OCI-LY1 (cell line): ENCODE results near the gene PDCD6IP.

Experiments used
- EZH2 ChIP-seq: fragments of 200-600 bp; sonication (generic), shearing (Covaris generic); IDR thresholded peaks from 2 replicates; pipeline ENCODE4 v1.8.0; 2017; ENCODE audit warnings: borderline replicate concordance, mixed run types, mild to moderate bottlenecking, antibody characterized with exemption, low read length, moderate library complexity, mixed read lengths
- TF ChIP-seq, protein P1 (sequence below): fragments of 200-600 bp; sonication (generic), shearing (Covaris generic); IDR thresholded peaks from 2 replicates; pipeline ENCODE4 v1.5.1; 2017; ENCODE audit warnings: mild to moderate bottlenecking, antibody characterized with exemption, low read length, moderate library complexity, mixed read lengths

DNA sequence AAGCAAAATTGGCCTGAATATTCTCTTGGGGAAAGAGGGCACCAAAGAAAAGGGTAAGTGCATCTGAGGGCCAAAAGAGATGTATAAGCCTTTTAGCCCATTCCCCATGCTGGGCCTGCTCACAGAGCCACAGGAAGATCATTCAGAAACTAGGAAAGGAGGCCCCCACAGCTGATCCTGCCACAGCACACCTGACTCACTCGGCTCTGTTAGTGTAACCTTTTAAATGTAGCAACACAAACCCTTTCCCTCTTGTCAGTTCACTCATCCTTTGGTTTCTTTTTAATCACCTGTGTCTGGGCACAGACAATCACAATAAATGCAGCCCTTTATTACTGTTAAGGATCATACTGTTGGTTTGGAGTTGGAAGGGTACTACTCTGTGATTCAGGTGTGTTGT is 69.9 kb downstream of the PDCD6IP start:
- TF ChIP-seq, protein P1, sequence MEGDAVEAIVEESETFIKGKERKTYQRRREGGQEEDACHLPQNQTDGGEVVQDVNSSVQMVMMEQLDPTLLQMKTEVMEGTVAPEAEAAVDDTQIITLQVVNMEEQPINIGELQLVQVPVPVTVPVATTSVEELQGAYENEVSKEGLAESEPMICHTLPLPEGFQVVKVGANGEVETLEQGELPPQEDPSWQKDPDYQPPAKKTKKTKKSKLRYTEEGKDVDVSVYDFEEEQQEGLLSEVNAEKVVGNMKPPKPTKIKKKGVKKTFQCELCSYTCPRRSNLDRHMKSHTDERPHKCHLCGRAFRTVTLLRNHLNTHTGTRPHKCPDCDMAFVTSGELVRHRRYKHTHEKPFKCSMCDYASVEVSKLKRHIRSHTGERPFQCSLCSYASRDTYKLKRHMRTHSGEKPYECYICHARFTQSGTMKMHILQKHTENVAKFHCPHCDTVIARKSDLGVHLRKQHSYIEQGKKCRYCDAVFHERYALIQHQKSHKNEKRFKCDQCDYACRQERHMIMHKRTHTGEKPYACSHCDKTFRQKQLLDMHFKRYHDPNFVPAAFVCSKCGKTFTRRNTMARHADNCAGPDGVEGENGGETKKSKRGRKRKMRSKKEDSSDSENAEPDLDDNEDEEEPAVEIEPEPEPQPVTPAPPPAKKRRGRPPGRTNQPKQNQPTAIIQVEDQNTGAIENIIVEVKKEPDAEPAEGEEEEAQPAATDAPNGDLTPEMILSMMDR: no peak
- no peak for TF ChIP-seq EZH2
